ENCODE data around the gene ATP2B3.

Gene ATP2B3

DNA sequence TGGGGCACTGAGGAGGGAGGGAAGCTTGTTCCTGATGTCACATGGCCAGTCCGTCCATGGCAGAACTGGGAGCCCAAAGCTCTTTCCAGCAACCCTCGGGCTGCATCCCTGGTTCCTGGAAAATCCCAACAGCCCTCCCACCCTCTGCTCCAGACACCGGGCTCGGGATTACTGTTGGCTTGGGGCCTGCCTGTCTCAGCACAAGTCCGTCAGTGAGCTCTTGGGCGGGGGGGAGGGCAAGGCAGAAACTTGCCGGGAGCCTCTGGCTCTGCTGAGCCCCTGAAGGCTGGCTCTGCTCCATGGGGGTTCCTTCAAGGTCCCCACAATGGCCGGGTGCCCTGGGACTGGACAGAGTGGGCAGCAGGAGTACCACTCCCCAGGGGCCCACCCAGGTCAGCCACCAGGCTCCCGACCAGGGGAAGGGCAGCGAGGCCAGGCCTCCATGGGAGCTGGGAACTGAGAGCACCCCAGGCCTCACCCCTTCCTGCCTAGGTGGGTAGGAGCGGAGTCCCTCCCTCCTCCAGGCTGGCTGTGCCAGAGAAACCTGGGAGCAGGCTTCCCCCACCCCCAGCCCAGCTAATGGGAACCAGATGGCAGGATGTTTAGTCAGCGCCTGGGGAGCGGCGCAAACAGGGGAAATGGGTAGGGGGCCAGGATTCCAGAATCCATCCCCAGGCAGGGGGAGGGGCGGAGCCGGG, 40.6 kb upstream of the ATP2B3 start:
- H3K4me3 ChIP-seq (ENCODE audit: low read depth in 1 of 2, low read length in 2 of 2) = no peak overlapping the region
- H3K27ac ChIP-seq (ENCODE audit: low read depth, low read length) = no peak overlapping the region
- H3K27me3 ChIP-seq (ENCODE audit: control insufficient read depth in 1 of 2, insufficient read depth in 2 of 2, low read length in 2 of 2) = peaks cover 0 to 30% of the 10 kb centered on the region in 2 donors
- H3K36me3 ChIP-seq (ENCODE audit: insufficient read depth, low read length) = no peaks in the 10 kb centered on the region
- H3K9ac ChIP-seq (ENCODE audit: low read length) = no peak overlapping the region
- H3K9me3 ChIP-seq (ENCODE audit: low read length) = no peaks in the 10 kb centered on the region
- no peaks in the 10 kb centered on the region for H3K4me1 ChIP-seq (ENCODE audit: insufficient read depth, low read length)

DNA sequence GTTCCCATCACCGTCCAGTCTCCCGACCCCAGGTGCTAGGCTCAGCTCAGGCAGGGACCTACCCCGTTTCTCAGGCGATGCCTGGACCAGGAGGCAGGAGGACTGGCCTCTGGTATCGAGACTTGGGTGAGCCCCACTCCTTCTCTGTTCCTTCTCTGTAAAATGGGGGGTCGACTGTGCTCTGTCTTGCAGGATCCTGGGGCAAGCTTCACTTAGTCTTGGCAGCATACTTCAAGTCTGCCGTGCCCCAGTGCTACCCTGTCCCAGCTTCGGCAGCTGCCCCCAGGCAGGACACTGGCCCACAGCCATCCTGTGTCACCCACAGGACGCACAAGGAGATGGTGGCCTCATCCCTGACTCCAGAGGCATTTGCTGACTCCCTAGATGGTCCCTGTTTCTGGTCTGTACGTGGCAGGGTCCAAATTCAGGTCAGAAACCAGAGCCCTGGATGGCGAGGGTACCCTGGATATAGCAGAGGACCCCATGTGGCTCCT, 40.0 kb upstream of the ATP2B3 start:
- Histone ChIP-seq H3K27ac (ENCODE audit: low read depth, low read length) (no peak overlapping the region), H3K4me3 (ENCODE audit: low read depth in 1 of 2, low read length in 2 of 2) (no peak overlapping the region), H3K9ac (ENCODE audit: low read length) (no peak overlapping the region), H3K36me3 (ENCODE audit: insufficient read depth, low read length) (no peaks in the 10 kb centered on the region), H3K27me3 (ENCODE audit: control insufficient read depth in 1 of 2, insufficient read depth in 2 of 2, low read length in 2 of 2) (peaks cover 0 to 30% of the 10 kb centered on the region in 2 donors), H3K4me1 (ENCODE audit: insufficient read depth, low read length) (no peaks in the 10 kb centered on the region), H3K9me3 (ENCODE audit: low read length) (no peaks in the 10 kb centered on the region)

DNA sequence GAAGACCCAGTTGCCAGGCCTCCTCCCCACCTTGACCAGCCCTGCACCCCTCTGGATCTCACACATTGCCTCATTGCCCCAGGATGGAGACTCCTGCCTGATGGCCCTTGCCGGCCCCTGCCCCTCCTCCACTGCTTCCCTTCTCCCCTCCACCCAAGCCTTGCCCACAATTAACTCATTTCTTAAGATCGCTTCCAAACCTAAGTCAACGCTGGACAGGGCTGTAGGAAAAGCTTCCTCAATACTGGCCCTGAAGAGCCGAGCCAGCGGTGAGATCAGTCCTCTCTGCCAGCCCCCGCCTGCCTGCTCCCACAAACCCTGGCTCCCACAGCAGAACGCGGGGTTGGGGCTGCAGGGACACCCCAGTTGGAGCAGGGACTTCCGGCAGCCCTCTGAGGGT, 39.5 kb upstream of the ATP2B3 start:
- Histone ChIP-seq H3K9ac (ENCODE audit: low read length) (no peak overlapping the region), H3K27me3 (ENCODE audit: control insufficient read depth in 1 of 2, insufficient read depth in 2 of 2, low read length in 2 of 2) (peaks cover 0 to 30% of the 10 kb centered on the region in 2 donors), H3K4me1 (ENCODE audit: insufficient read depth, low read length) (no peaks in the 10 kb centered on the region), H3K9me3 (ENCODE audit: low read length) (no peaks in the 10 kb centered on the region), H3K4me3 (ENCODE audit: low read depth in 1 of 2, low read length in 2 of 2) (no peak overlapping the region), H3K27ac (ENCODE audit: low read depth, low read length) (no peak overlapping the region), H3K36me3 (ENCODE audit: insufficient read depth, low read length) (no peaks in the 10 kb centered on the region)

DNA sequence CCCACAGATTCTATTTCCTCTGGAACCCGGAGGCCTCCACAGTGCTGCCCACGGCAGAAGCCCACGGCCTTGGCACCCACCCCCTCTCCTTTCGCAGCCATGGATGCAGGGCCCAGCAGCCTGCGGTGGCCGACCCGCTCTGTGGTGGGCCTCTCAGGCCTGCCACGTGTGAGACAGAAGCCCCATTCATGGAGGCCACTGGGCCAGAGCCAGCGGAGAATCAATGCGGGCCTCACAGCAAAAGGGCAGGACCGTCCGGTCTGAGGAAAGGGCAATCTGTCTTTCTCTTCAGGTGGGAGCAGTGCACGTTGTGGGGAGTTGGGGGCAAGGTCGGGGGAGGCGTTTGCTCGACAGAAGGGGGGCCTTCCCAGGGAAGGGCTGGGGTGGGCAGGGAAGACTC, 38.7 kb upstream of the ATP2B3 start:
- no peak overlapping the region for H3K4me3 ChIP-seq (ENCODE audit: low read depth in 1 of 2, low read length in 2 of 2)
- H3K4me1 ChIP-seq (ENCODE audit: insufficient read depth, low read length) = no peaks in the 10 kb centered on the region
- peaks cover 0 to 28% of the 10 kb centered on the region in 2 donors for H3K27me3 ChIP-seq (ENCODE audit: control insufficient read depth in 1 of 2, insufficient read depth in 2 of 2, low read length in 2 of 2)
- no peak overlapping the region for H3K9ac ChIP-seq (ENCODE audit: low read length)
- no peaks in the 10 kb centered on the region for H3K9me3 ChIP-seq (ENCODE audit: low read length)
- H3K36me3 ChIP-seq (ENCODE audit: insufficient read depth, low read length) = no peaks in the 10 kb centered on the region
- no peak overlapping the region for H3K27ac ChIP-seq (ENCODE audit: low read depth, low read length)

DNA sequence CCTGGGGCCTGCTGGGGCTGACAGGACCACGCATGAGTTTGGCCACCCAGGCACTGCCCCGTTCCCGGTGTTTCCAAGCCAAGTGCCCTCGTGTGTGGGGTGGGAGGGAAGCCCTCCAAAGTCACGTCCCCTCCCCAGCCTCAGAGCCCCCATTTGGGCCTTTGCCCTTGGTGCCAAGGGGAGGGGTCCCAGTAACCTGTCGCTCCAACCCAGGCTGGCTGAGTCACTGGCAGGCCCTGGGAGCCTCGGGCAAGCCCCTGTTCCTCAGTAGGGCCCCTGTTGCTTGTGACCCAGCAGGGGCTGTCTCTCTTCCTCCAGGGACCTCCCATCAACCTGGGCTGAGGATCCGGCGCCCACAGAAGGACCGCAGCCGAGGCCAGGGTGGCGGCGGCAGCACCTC, 36.4 kb upstream of the ATP2B3 start:
- Histone ChIP-seq H3K27ac (ENCODE audit: low read depth, low read length) (no peak overlapping the region), H3K4me3 (ENCODE audit: low read depth in 1 of 2, low read length in 2 of 2) (no peak overlapping the region), H3K27me3 (ENCODE audit: control insufficient read depth in 1 of 2, insufficient read depth in 2 of 2, low read length in 2 of 2) (peaks cover 0 to 21% of the 10 kb centered on the region in 2 donors), H3K36me3 (ENCODE audit: insufficient read depth, low read length) (no peaks in the 10 kb centered on the region), H3K9ac (ENCODE audit: low read length) (no peak overlapping the region), H3K4me1 (ENCODE audit: insufficient read depth, low read length) (no peaks in the 10 kb centered on the region), H3K9me3 (ENCODE audit: low read length) (no peaks in the 10 kb centered on the region)

DNA sequence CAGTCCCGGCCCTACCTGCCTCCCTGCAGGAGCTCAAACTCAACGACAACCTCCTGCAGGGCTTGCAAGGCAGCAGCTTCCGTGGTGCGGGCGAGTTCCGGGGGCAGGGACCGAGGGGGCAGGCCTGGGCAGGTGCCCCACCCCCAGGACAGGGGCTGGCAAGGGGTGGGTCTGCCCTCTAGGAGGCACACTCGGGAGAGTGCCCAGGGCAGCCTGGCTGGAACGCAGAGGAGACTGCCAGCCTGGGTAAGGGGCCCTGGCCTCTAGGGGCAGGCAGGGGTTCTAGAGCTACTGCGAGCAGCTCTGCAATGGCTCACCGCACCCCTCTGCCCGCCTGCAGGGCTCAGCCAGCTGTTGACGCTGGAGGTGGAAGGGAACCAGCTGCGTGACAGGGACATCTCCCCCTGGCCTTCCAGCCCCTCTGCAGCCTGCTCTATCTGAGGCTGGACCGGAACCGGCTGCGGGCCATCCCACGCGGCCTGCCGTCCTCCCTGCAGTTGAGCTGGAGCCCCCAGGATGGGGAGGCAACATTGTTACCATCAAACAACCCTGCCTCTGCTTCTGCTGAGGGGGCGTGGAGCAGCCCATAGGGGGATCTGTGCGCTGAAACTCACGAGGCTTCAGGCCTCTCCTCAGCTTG, 34.9 kb upstream of the ATP2B3 start:
- Histone ChIP-seq H3K27me3 (ENCODE audit: control insufficient read depth in 1 of 2, insufficient read depth in 2 of 2, low read length in 2 of 2) (peaks cover 0 to 21% of the 10 kb centered on the region in 2 donors), H3K4me3 (ENCODE audit: low read depth in 1 of 2, low read length in 2 of 2) (no peak overlapping the region), H3K36me3 (ENCODE audit: insufficient read depth, low read length) (no peaks in the 10 kb centered on the region), H3K9me3 (ENCODE audit: low read length) (no peaks in the 10 kb centered on the region), H3K4me1 (ENCODE audit: insufficient read depth, low read length) (no peaks in the 10 kb centered on the region), H3K27ac (ENCODE audit: low read depth, low read length) (no peak overlapping the region), H3K9ac (ENCODE audit: low read length) (no peak overlapping the region)

DNA sequence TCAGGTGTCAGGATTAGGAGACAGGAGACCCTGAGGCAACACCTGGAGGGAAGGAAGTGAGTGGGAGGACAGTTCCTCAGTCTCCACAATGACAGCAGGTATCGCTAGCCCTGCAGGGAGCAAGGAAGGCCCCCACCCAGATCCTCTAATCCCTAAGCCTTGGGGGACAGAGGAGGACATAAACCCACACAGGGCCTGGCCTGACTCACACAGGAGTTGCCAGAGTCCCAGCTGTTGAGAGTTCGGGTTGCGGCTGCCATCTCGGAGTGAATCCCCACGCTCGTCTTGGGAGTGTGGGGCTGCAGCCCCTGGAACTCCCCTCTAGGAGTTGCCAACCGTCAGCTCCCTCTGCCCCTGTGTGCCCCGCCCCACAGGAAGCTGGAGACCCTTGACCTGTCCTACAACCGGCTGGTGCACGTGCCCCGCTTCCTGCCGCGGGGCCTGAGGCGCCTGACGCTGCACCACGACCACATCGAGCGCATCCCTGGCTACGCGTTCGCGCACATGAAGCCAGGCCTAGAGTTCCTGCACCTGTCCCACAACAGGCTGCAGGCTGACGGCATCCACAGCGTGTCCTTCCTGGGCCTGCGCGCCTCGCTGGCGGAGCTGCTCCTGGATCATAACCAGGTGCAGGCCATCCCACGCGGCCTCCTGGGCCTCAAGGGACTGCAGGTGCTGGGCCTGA, 31.9 kb upstream of the ATP2B3 start:
- Histone ChIP-seq H3K9me3 (ENCODE audit: low read length) (no peaks in the 10 kb centered on the region), H3K4me3 (ENCODE audit: low read depth in 1 of 2, low read length in 2 of 2) (no peak overlapping the region), H3K27me3 (ENCODE audit: control insufficient read depth in 1 of 2, insufficient read depth in 2 of 2, low read length in 2 of 2) (peaks cover 0 to 12% of the 10 kb centered on the region in 2 donors), H3K9ac (ENCODE audit: low read length) (no peak overlapping the region), H3K36me3 (ENCODE audit: insufficient read depth, low read length) (no peaks in the 10 kb centered on the region), H3K27ac (ENCODE audit: low read depth, low read length) (no peak overlapping the region), H3K4me1 (ENCODE audit: insufficient read depth, low read length) (no peaks in the 10 kb centered on the region)

DNA sequence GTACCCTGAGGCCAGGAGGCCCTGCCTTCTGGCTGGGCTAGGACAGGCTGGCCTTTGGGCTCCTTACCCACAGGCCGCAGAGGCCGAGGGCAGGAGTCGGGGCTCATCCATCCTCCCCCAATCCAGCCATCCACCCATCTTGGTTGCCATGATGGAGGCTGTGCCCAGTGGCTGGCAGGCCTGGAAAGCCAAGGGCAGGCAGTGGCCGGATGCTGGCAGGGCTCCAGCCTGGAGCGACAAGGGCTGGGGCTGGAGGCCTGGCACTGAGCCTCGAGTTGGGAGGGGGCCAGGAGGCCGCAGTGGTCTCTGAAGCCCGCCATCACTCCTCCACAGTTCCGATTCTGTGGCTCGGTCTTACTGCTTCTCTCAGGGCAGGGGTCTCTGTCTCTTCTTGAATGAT, 31.3 kb upstream of the ATP2B3 start:
- Histone ChIP-seq H3K4me1 (ENCODE audit: insufficient read depth, low read length) (no peaks in the 10 kb centered on the region), H3K27ac (ENCODE audit: low read depth, low read length) (no peak overlapping the region), H3K9me3 (ENCODE audit: low read length) (no peaks in the 10 kb centered on the region), H3K27me3 (ENCODE audit: control insufficient read depth in 1 of 2, insufficient read depth in 2 of 2, low read length in 2 of 2) (peaks cover 0 to 9% of the 10 kb centered on the region in 2 donors), H3K9ac (ENCODE audit: low read length) (no peak overlapping the region), H3K36me3 (ENCODE audit: insufficient read depth, low read length) (no peaks in the 10 kb centered on the region), H3K4me3 (ENCODE audit: low read depth in 1 of 2, low read length in 2 of 2) (no peak overlapping the region)

DNA sequence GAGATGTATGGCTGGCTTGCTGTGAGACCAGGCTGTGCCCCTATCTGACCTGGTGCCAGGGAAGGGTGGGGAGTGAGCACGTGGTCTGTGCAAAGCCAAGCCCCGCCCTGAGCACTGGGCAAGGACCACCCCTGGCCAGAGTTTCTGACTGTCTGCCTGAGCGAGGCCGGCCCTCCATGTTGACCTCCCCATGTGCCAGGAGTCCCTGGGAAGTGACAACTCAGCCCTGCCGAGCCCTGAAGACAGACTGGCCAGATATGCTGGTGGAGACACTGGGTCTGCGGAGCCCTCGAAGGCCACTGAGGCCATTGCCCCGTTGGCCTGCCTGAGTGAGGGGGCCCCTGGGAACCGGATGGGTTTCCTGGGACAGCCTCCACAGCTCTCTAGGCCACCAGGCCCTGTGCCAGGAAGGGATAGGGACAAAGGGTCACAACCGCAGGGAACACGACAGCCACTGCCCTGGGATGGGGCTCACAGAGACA, 29.8 kb upstream of the ATP2B3 start:
- no peak overlapping the region for H3K27ac ChIP-seq (ENCODE audit: low read depth, low read length)
- H3K4me1 ChIP-seq (ENCODE audit: insufficient read depth, low read length) = no peaks in the 10 kb centered on the region
- peaks cover 0 to 9% of the 10 kb centered on the region in 2 donors for H3K27me3 ChIP-seq (ENCODE audit: control insufficient read depth in 1 of 2, insufficient read depth in 2 of 2, low read length in 2 of 2)
- no peaks in the 10 kb centered on the region for H3K36me3 ChIP-seq (ENCODE audit: insufficient read depth, low read length)
- H3K9ac ChIP-seq (ENCODE audit: low read length) = no peak overlapping the region
- H3K9me3 ChIP-seq (ENCODE audit: low read length) = no peaks in the 10 kb centered on the region
- no peak overlapping the region for H3K4me3 ChIP-seq (ENCODE audit: low read depth in 1 of 2, low read length in 2 of 2)

DNA sequence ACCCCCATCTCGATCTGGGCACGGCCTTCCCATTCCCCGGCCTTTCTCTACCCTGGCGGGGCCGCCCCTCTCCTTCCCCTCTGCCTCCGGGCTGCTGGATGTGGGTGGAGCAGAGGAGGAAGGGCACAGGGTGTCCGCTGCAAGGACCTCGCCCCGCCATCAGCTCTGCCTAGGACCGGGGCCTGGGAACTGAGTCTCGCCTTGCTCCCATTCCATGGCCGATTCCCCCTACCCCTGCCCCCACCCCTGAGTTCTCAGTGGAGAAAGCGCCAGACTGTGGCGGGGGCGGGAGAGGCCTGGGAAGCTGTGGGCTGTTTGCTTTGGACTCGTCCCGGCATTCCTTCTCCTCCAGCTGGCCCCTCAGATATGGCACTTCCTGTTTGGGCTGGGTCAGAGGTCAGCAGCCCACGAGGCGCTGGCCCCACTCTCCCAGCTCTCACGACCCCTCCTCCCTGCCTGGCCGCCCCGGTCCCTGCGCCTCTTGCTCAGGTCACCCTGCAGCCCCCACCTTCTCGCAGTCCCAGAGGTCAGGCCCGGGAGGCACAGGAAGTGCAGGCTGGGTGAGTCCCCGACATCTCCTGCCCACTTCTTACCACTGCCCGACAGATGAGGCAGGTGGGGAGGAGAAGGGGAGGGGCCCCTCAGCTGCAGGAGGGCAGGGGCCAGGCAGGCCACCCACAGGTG, 29.1 kb upstream of the ATP2B3 start:
- Histone ChIP-seq H3K4me3 (ENCODE audit: low read depth in 1 of 2, low read length in 2 of 2) (no peak overlapping the region), H3K9me3 (ENCODE audit: low read length) (no peaks in the 10 kb centered on the region), H3K27ac (ENCODE audit: low read depth, low read length) (no peak overlapping the region), H3K27me3 (ENCODE audit: control insufficient read depth in 1 of 2, insufficient read depth in 2 of 2, low read length in 2 of 2) (peaks cover 0 to 9% of the 10 kb centered on the region in 2 donors), H3K36me3 (ENCODE audit: insufficient read depth, low read length) (no peaks in the 10 kb centered on the region), H3K4me1 (ENCODE audit: insufficient read depth, low read length) (no peaks in the 10 kb centered on the region), H3K9ac (ENCODE audit: low read length) (no peak overlapping the region)

All from muscle layer of colon (tissue), 2 donors.